Erythroblast (primary cell): Measurements from ENCODE around the gene OTP.

ENCODE experiments used
- GATA1 ChIP-seq: IDR thresholded peaks from 2 replicates; pipeline ENCODE4 v1.6.1; 2011; ENCODE audit warnings: low read depth, mild to moderate bottlenecking, control low read depth, low read length, moderate library complexity
- POLR2A ChIP-seq: IDR thresholded peaks from 2 replicates; pipeline ENCODE4 v1.6.1; 2011; ENCODE audit warnings: mild to moderate bottlenecking, low read length

- no peak for TF ChIP-seq POLR2A
- no peak for TF ChIP-seq GATA1
Observed at GRCh38 chr5:77607324-77607723, 31.2 kb downstream of the OTP start.
